ENCODE results near the gene SKIC2. TPM values are rescaled to one million over a fixed set of nuclear protein-coding genes. Genes with fewer than 3 reads are reported as not detected.

SKIC2 gene
- total and polyA plus RNA-seq, 2 donors (not counting 3 experiments of a cell fraction or from before 2014, with no cell fraction given) = 52.8 to 76.7 TPM

DNA sequence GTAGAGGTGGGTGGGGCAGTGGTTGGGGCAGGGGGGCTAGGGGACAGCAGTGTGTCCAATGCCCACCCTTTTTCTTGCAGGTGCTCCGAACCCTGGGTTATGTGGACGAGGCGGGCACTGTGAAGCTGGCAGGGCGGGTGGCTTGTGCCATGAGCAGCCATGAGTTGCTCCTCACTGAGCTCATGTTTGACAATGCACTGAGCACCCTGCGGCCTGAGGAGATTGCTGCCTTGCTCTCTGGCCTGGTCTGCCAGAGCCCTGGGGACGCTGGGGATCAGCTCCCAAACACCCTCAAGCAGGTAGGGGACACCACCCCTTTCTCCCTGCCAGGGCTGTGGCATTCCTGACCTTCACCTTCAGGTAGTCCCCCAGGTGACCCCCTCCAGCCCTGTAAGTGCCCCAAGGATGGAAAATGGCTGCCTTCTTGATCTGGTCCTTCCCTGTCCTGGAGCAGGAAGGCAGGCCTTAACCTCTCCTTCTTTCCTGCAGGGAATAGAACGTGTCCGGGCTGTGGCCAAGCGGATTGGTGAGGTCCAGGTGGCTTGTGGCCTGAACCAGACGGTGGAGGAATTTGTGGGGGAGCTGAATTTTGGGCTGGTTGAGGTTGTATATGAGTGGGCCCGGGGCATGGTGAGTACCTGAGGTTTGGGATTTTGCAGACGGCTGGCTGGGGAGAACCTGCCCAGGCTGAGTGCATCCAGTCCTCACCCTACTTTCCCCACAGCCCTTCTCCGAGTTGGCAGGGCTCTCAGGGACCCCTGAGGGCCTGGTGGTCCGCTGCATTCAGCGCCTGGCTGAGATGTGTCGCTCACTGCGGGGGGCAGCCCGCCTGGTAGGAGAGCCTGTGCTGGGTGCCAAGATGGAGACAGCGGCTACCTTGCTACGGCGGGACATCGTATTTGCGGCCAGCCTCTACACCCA is 10.1 kb downstream of the SKIC2 start:
- no peaks in the 10 kb centered on the region for H3K27me3 ChIP-seq (ENCODE audit: control insufficient read depth in 2 of 2, insufficient read depth in 2 of 2, low read length in 2 of 2)
- FAIRE-seq (no peak), DNase-seq (ENCODE audit: low read depth, low spot score) (no peak)
- peaks cover 6 to 38% of the 10 kb centered on the region in 2 experiments for H3K36me3 ChIP-seq (ENCODE audit: control insufficient read depth in 2 of 2, extremely low read depth in 1 of 2, insufficient read depth in 2 of 2, low read length in 2 of 2)
- no peak overlapping the region for H3K27ac ChIP-seq (ENCODE audit: insufficient read depth, low read depth, low read length)
- dilution Hi-C loops (cut with MboI; ENCODE audit: extremely low pct_ligation_motif_present, low sequenced_read_pairs) = no loop called here
- H3K9me3 ChIP-seq (replicated peaks; ENCODE audit: control insufficient read depth, insufficient read depth, low read length) = no peaks in the 10 kb centered on the region
- intact Hi-C loops (cut with micrococcal nuclease) = no loop called here
- ChIA-PET CTCF (no interaction called here), POLR2A (no interaction called here)
- no peak overlapping the region for H3K4me2 ChIP-seq (ENCODE audit: insufficient read depth, low read length)
- TF ChIP-seq EZH2 (IDR thresholded peaks at IDR 0.05; ENCODE audit: borderline replicate concordance, low read depth, low read length, severe bottlenecking) (no peak), POLR2AphosphoS5 (IDR thresholded peaks at IDR 0.05; ENCODE audit: insufficient read depth, low read depth, low read length) (no peak)
- TF ChIP-seq, protein P1, sequence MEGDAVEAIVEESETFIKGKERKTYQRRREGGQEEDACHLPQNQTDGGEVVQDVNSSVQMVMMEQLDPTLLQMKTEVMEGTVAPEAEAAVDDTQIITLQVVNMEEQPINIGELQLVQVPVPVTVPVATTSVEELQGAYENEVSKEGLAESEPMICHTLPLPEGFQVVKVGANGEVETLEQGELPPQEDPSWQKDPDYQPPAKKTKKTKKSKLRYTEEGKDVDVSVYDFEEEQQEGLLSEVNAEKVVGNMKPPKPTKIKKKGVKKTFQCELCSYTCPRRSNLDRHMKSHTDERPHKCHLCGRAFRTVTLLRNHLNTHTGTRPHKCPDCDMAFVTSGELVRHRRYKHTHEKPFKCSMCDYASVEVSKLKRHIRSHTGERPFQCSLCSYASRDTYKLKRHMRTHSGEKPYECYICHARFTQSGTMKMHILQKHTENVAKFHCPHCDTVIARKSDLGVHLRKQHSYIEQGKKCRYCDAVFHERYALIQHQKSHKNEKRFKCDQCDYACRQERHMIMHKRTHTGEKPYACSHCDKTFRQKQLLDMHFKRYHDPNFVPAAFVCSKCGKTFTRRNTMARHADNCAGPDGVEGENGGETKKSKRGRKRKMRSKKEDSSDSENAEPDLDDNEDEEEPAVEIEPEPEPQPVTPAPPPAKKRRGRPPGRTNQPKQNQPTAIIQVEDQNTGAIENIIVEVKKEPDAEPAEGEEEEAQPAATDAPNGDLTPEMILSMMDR (IDR thresholded peaks at IDR 0.05; ENCODE audit: extremely low read depth in 1 of 2, insufficient read depth in 1 of 2, low read depth in 1 of 2, low read length in 2 of 2) = no peak
- no peaks in the 10 kb centered on the region for H3K9me1 ChIP-seq (replicated peaks; ENCODE audit: control insufficient read depth, extremely low read depth, insufficient read depth, low read length)
- peaks cover 29% of the 10 kb centered on the region for H3K79me2 ChIP-seq (ENCODE audit: control insufficient read depth, insufficient read depth, low read length)
- H3K4me1 ChIP-seq (ENCODE audit: control insufficient read depth, extremely low read depth, insufficient read depth, low read length) = peaks cover 17% of the 10 kb centered on the region
- no peak overlapping the region for H2AFZ ChIP-seq (ENCODE audit: low read depth, low read length)
- no TSS peak for BruUV-seq (replicated peaks)
- no peaks in the 10 kb centered on the region for H4K20me1 ChIP-seq (replicated peaks; ENCODE audit: control insufficient read depth, extremely low read depth, insufficient read depth, low read length)
- no peak overlapping the region for H3K4me3 ChIP-seq (replicated peaks in 1 of 3; ENCODE audit: insufficient read depth in 1 of 3, low read depth in 1 of 3, low read length in 3 of 3)
- H3K9ac ChIP-seq (replicated peaks; ENCODE audit: extremely low read depth, insufficient read depth, low read length) = no peak overlapping the region
